CD4-positive, alpha-beta T cell treated with Interleukin-21 for 1 hour (primary cell): Measurements from ENCODE around the gene PRPS1L1.
A peak's percentile ranks its signal among the peaks of the same experiment; 100 is the strongest.

ENCODE experiments used
- DNase-seq: peaks from one replicate; pipeline ENCODE4 v3.0.0-alpha.2; 2020

The PRPS1L1 gene

DNA sequence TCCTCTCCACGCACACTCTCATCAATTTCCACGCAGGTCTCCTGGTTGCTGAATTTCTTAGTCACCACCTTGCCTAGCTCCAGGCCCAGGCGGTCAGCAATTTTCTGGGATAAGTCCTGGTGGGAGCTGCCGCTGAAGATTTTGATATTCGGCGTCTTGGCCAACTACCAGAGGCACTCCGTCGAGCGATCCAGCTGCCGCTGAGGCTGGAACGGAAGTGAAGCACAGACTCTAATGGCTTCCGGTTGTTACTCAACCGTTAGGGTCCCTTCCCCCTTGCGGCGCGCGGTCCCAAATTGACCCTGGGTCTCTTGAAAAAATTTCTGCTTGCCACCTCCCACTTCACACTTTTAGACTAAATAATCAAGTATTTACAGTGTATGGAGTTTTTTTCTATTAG is at the start of gene PRPS1L1:
TSS of gene PRPS1L1 (minus strand) at position 219 of the 400 bp plus-strand sequence.
- no peak for DNase-seq

DNA sequence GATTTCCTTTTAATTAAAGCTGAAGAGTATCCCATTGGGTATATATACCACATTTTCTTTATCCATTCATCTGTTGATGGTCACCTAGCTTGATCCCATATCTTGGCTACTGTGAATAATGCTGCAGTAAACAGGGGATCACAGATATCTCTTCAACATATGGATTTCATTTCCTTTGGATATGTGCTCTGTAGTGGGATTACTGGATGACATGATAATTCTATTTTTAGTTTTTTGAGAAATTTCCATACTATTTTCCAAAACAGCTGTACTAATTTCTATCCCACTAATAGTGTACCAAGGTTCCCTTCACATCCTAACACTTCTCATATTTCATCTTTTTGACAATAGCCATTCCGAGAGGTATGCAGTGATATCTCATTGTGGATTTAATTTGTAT is 48.8 kb upstream of the PRPS1L1 start:
- DNase-seq: no peak

DNA sequence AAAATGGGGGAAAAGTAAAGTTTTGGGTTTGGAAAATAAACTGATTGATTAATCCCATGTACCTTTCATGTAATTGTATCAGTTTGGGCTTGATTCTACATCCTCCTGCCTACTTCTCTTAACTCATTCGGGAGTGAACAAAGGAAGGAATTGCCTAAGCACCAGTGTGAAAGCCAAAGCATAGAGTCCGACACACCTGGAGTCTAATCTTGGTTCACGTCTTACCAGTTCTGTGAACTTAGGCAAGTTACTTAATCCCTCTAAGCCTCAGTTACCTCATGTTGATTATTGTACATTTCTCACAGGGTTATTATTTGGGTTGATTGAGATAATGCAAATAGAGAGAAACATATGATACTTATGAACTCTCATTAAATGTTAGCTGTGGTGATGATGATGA is 41.1 kb upstream of the PRPS1L1 start:
- no peak for DNase-seq

DNA sequence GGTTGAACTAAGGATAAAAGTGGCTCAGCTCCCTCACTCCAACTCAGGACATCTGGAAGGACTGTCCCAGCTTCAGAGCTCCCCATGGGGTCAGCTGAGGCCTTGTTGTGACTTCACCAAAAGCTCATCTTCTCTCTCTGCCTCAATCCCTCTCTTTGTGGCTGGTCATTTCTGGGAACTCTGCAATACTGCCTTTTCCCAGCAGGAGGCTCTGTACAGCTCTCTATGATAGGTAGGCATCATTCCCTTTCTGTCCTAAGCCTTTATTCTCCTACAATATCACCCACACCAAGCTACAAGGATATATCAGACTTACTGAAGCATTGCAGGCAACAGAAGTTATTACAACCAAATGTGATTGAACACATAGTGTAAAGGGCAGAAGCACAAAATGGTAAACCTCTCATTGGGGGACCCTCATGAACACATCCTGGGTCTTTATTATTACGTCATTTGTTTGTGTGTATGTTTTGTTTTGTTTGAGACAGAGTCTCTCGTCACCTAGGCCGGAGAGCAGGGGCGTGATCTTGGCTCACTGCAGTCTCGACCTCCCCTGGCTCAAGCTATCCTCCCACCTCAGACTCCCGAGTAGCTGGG is 36.7 kb upstream of the PRPS1L1 start:
- DNase-seq: peak; percentile 8

DNA sequence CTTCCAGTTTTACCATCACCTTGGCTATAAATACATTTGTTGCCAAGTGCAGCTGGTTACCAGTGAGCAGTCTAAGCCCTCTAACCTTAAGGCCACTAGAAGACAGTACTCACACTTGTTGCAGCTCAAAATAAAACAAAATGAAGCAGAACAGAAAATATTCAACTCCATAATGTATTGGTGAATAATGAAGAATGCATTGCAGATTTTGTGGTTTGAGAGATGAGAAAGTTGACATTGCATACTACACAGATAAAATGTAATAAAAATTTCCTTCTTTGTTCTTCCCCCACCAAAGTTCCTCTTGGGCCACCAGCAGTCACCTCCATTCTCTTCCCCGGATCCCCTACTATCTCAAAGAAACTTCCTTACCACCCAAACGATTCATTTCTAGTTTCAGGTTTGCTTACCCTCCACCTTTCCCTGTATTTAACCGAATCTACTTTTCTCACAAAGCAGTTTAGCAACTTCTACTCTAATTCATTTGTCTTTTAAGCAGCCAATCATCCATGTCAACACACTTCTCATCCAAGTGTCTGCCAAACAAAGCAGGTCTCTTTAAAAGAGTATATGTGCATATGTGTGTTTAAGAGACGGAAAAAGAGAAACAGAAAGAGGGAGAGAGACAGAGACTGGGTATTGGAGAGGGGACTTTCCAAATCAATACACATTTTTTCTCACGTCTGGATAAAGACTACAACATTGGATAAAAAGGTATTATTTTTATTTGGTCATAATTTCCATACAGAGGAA is 35.7 kb upstream of the PRPS1L1 start:
- DNase-seq: no peak

DNA sequence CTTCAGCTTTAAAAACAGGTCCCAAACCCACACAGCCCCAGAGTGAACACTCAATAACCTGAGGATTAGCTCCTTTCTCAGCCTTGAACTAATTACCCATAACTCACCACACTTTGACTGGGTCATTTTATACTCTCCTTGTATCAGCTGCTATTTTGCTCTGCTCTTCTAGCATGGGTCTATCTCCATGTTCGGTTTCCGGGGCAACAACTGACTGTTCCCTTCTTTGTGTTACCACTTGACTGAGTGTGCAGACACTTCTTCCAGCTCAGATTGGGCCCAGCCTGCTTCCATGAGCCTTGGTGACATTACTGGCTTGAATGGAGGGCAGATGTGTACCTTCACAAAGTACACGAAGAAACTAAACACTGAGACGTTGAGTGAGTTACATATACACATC is 31.5 kb upstream of the PRPS1L1 start:
- no peak for DNase-seq

DNA sequence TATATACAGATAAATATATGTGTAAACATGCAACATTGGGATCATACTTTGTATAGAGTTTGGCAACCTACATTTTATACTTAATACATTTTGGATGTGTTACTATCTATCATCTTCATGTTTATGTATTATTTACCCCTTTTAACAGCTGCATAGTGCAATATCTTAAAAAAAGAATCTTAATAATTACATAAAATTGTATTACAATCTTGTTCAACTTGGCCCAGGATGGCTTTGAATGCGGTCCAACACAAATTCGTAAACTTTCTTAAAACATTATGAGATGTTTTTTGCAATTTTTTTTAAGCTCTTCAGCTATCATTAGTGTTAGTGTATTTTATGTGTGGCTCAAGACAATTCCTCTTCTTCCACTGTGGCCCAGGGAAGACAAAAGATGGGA is 26.3 kb upstream of the PRPS1L1 start:
- no peak for DNase-seq

DNA sequence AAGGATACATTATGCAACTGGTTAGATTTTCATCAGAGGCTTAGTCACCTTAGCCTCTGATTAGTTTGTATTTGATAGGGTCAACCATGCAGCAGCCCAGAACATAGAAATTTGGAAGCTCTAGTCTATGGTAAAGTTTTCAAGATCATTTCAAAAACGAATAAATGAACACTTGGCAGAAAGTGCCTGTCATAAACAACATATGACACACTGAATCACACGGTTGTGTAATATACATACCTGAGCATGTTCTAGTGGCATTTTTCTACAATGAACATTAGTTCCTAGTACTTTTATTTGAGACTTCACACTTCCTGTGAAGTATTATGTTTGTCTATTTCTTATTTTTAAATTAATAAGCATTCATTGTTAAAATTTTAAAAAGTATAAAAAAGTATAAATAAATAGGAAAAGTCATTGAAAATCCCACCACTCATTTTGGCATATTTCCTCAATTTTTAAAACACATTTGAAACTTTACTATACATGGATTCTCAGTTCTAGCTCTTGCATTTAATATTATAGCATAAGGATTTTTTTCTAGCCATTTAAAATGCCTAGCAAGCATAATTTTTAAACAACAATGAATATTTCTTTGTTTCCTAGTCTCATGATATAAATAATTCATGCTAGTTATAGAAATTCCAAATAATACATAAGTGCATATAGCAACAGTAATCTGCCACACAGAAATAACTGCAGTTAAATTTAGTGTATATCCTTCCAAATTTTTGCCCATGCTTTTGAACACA is 25.7 kb upstream of the PRPS1L1 start:
- DNase-seq: no peak

DNA sequence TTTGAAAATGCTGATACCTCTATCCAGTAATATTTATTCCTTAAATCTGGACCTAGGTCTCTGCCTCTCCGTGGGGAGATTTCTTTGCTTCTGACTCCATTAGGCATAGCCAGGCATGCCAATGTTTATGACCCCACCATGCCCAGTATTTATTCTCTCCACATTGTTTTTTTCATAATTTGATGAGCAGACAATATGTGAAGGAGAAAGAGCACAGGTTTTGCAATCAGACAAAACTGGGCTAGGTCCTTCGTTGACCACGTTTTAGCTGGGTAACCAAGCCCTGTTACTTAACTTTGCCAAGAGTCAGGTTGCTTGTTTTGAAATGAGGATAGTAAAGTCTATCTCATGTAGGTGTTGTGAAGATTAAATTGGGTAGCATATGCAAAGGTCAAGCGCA is 21.6 kb upstream of the PRPS1L1 start:
- DNase-seq: no peak

DNA sequence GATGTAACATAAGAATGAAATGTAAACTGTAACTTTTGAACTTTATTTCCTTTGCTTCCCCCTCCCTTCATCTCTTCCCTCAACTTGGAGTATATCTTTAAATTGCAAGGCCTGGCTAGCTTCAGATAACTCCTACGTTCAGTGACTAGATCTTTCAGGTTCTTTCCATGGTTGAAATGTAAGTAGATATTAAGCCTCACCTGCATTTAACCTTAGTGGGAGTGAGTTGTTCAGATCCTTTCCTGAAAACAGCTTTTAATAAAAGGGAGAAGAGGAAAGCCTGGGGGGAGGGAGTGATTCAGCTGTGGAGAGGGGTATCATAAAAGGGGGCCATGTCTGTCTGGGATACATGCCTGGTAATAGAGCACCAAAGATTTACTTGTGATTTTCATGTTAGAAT is 19.0 kb upstream of the PRPS1L1 start:
- no peak for DNase-seq

DNA sequence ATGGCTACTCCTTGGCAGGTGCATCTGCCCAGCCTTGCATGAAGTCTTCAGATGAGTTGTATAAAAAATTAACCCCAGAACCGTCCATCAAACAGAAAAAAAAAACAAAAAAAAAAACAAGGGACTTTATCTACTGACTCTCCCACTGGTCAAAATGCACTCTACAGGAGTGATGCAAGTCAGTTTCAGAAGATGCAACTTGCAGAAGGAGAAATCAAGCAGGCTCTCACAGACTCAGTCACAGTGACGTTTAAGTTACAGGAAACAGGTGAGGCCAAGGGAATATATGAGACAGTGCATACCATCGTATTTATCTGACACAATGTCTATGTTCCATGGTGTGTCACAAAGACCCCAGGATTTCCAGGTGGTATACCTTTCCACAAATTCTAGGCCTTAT is 17.5 kb upstream of the PRPS1L1 start:
- no peak for DNase-seq

DNA sequence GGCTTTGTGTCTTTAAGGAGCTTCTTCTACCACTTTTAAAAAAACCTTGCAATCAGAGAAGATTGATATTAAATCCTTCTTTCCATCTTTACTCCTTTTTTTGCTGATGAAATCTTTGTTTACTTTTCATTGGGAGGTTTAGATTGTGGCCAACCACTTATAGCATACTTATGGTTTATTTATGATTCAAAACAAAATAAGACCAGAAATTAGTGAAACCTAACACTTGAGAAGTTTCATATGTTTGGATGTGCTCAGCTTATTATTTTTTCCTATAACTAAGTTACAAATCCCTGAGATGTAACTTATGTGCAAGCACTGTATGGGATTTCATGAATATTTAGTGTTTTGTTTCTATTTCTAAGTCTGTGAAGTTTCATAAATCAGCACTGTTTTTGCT is 13.5 kb upstream of the PRPS1L1 start:
- DNase-seq: no peak

DNA sequence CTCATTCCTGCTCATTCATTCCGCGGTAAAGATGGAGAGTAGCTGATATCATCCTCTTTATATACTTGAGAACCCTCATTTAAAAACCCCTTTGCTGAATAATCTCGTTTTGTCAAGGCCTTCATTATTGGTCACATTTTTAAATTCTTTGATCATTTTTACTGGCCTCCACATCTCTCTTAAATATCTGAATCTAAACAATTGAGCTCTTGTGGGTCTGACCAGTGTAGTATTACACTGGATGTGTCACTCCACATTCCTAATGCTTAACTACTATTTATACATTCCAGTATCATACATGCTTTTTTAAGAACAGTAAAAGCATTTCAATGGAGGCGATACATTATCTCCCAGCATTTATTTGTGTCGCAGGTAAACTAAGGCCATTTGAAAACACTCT is 12.6 kb upstream of the PRPS1L1 start:
- no peak for DNase-seq

DNA sequence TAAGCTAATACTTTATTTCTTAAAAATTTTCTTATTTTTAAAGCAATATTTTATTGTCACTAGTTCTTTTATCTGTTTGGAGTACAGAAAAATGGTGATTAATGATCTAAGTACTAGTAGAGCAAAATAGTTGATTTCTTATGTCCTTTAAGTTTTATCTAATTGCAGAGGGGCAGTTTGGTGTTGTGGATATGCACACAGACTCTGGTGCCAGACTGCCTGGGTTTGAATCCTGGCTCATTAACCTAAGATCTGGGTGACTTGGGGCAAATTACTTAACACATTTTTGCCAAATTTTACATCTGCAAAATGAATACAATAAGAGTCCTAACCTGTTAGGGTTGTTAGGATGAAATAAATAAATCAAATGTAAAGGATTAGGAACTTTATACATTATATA is 10.7 kb upstream of the PRPS1L1 start:
- no peak for DNase-seq

DNA sequence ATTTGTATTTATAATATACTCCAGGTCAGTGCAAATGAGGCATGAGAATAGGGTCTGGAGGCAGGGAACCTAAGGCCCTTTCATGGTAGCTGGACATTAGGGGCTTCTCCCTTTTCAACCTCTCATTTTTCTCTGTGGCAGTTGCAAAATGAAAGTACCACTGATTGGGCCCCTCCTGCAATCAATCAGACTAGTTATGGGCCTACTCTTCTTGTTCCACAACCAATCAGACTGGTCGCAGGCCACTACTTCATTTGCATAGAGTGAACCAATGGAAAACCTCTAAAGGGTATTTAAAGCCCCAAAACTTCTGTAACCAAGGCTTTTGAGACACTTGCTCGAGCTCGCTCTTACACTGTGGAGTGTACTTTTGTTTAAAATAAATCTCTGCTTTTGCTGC is 10.0 kb upstream of the PRPS1L1 start:
- DNase-seq: no peak

DNA sequence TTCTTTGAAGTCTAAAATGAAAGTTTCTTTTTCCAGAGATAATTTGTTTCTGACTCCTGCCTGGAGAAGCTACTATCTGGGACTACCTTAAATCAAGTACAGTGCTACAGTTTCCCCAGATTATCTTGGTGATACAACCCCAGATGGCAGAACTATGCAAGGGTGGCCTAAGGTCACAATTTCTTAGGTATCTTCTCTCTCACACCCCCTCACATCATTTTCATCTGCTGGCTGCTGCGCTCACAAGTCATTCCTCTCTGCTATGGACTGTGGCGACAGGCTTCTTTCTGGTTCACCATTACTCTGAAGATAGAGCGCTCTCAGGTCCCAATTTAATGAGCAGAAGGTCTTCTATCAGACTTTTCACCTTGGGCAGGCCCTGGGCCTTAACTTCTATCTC is 9.1 kb upstream of the PRPS1L1 start:
- DNase-seq: no peak

DNA sequence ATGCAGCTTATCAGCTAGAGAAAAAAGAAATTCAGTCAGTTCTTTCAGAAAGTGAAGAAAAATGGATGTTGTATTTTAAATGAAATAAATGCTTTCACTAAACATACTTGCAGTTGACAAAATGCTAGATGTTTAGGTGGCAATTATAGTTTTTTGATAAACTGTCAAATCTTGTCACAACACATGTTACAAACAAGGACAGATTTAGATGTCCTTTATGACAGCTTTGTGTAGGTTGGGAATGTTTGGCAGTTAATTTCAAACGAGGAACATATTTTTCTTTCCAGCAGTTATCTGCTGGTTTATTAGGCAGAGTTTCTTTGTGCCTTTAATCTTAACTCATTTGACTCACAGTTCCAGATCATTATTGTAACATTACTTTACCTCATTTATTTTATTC is 3.1 kb upstream of the PRPS1L1 start:
- no peak for DNase-seq

DNA sequence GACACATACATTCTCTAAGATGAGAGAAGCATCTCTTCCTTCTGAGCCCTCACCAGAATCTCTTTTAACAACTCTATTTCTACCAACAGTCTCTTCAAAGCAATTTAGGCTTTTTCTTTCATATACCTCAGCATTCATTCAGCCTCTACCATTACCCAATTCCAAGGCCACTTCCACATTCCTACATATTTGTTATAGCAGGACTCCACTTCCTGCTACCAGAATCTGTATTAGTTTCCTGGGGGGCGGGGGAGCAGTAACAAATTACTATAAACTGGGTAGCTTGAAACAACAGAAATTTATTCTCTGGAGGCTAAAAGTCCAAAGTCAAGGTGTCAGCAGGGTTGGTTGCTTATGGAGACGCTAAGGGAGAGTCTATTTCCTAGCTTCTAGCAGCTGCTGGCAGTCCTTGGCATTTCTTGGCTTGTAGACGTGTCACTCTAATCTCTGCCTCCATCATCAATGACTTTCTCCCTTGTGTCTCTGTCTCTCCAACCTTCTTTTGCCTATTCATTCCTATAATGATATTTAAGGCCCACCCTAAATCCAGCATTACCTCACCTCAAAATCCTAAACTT is 7.4 kb downstream of the PRPS1L1 start:
- no peak for DNase-seq

DNA sequence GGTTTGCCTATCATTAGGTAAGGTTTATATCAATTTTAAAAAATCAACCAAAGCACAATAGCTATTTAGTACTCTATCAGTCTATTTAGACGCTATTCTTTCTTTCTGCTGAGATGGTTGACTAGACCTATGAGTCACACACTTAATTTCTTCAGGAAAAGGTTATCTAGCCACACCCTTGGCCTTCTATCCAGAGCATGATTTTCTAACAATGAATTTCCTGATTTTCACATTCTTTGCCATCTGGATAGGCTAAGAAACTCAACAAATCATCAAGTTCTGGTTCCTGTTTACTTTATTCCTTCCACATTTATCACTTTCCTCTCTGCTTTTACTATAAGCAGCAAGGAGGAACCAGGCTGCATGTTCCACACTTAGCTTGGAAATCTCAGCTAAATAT is 8.1 kb downstream of the PRPS1L1 start:
- no peak for DNase-seq

DNA sequence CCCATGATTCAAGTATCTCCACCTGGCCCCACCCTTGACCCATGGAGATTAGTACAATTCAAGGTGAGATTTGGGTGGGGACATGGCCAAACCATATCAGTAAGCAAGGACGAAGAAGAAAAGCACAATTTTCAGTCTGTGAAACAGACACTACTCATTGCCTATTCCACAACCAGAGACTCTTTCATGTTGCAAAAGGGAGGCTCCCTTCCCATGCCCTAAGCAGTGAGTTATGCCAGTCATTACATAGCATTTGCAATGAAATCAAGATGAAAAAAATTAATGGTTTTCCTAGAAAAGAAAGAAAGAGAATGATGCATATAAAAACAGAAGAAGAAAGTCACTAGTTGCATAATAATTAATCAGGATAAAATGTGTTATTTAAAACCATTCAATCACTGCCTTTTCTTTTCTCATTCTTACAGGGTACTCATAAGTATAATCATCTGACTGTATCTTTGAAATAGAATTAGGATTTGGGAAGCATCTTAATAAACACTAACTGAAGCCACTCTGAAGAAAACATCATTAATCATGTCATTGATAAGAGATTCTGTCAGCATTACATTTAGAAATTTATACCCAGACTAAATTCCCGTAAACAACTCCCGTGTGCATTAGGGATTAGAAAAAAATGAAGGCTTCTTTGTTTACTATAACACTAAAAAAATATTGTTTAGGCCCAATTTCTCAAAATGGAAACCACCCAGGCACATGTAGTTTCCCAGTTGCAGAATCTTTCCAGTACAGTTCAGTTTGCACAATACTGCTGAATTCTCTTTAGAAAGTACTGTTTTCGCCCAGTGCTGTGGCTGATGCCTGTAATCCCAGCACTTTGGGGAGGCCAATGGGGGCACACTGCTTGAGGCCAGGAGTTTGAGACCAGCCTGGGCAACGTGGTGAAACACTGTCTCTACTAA is 9.1 kb downstream of the PRPS1L1 start:
- no peak for DNase-seq

DNA sequence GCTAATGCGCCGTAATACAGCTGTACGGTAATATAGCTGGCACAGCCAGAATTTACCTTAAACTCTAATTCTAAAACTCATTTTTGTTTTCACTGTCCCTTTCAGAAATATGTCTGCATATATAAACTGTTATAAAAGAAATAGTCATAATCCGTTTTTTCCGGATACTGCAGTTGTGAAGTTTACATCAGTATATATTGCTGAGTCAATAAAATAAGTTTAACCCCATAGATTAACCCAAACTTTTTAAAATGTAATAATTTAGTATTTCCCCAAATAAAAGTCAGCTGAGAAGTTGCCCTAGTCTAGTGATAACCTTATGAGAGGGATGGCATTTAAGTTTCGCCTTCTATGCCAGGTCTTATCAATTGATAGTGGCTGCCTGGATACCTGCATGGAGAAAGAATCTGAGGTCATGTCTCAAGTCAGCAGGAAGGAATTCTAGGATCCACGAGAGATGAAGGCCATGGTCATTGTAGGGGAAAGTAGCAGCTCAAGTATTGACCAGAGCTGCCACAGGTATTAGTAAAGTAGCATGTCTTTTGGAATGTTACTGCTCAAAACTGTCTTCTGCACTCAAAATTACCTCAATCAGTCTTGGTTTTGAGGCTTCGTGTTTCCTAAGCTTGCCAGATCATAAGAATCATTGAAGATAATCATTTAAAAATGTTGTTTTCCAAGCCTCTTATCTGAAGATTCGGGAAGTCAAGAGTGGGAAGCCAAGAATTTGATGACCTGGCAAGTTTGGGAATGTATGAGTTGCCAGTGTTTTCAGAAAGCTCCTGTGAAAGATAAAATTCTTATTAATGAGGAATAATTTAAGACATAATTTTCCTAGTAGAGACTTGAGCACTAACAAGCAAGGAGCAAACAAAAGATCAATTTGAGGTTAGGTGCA is 10.8 kb downstream of the PRPS1L1 start:
- DNase-seq: no peak

DNA sequence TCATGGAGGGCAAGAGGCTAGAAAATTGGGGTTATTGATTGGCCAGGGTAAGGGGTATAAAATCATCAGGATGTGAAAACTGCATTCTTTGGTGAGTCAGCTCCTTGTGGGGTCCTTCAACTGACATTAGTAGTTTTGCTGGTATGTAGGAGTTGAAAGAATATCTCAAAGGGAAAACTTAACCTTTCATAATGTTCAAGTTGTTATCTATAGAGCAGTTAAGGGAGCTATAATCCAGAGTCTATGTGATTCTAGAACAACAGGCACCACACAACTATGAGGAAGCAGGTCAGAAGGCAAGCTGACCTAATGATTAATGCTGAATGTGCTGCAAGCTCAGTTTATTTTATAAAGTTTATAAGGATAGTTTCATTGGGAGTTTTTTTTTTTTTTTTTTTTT is 13.7 kb downstream of the PRPS1L1 start:
- no peak for DNase-seq
